LNCaP clone FGC (cell line): Measurements from ENCODE around the gene NREP.

Source experiments
- DNase-seq: peaks from one replicate; pipeline ENCODE4 v3.0.0-alpha.2; 2011; ENCODE audit warnings: low read depth
- H3K4me3 ChIP-seq: 2 replicates; pipeline ENCODE4 v1.5.1; 2011; ENCODE audit warnings: mild to moderate bottlenecking, low read depth, low read length, control low read depth
- CTCF ChIP-seq: IDR thresholded peaks from 2 replicates; pipeline ENCODE4 v1.5.1; 2012; ENCODE audit warnings: mild to moderate bottlenecking; ENCODE audit not compliant: control insufficient read depth, insufficient read depth; ENCODE audit errors: extremely low read depth

The NREP gene

GRCh38 chr5:111792471-111793058 is 35.6 kb upstream of the NREP start:
- H3K4me3 ChIP-seq: no peak overlapping the region
- no peak for TF ChIP-seq CTCF
- DNase-seq: no peak

- DNase-seq: peak; percentile 74
- no peak for TF ChIP-seq CTCF
- H3K4me3 ChIP-seq: no peak overlapping the region
Measured at GRCh38 chr5:111790295-111790694, 33.3 kb upstream of the NREP start.

- no peak for TF ChIP-seq CTCF
- H3K4me3 ChIP-seq: no peak overlapping the region
- DNase-seq: no peak
Measured at GRCh38 chr5:111787006-111787405, 30.0 kb upstream of the NREP start.

- H3K4me3 ChIP-seq: no peak overlapping the region
- DNase-seq: no peak
- no peak for TF ChIP-seq CTCF
Measured at GRCh38 chr5:111784491-111785181, 27.6 kb upstream of the NREP start.

- TF ChIP-seq CTCF: no peak
- no peak for DNase-seq
- no peak overlapping the region for H3K4me3 ChIP-seq
Measured at GRCh38 chr5:111783537-111783936, 26.5 kb upstream of the NREP start.

GRCh38 chr5:111782216-111782615 is 25.2 kb upstream of the NREP start:
- TF ChIP-seq CTCF: no peak
- peak; percentile 63 for DNase-seq
- no peak overlapping the region for H3K4me3 ChIP-seq

- no peak for TF ChIP-seq CTCF
- DNase-seq: no peak
- H3K4me3 ChIP-seq: no peak overlapping the region
Measured at GRCh38 chr5:111781200-111781599, 24.2 kb upstream of the NREP start.
